NCI-H2171 treated with DMSO at 0.1 percent for 48 hours (cell line): Measurements from ENCODE around the gene PPA1.
"Not testable (repeated sequence)": the region's sequence is repeated elsewhere in the genome, so short reads cannot be mapped to it uniquely, and the experiment has no call there.

ENCODE experiments used
- DNase-seq: peaks from one replicate; lab custom pipeline; 2025; lab: John Stamatoyannopoulos, UW

The PPA1 gene

GRCh38 chr10:70233109-70233938 is at the start of gene PPA1:
Gene PPA1, minus strand, starts transcription at chr10:70233429. Its CDS starts 102 bp downstream, at chr10:70233327.
- DNase-seq = peak; percentile 86

GRCh38 chr10:70281609-70282008 is 48.4 kb upstream of the PPA1 start:
- DNase-seq = no peak

DNA sequence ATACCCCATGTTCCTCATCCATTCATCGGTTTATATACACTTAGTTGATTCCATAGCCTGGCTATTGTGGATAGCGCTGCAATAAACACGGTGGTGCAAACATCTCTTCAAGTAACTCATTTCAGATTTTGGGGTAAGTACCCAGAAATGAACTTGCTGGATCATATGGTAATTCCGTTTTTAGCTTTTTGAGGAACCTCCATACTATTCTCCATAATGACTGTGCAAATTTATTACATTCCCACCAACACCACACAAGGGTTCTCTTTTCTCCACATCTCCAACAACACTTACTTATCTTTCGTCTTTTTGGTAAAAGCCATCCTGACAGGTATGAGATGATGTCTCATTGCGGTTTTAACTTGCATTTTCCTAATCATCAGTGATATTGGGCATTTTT is 46.9 kb upstream of the PPA1 start:
- no peak for DNase-seq

GRCh38 chr10:70277396-70278030 is 44.3 kb upstream of the PPA1 start:
- DNase-seq = no peak

GRCh38 chr10:70274643-70275042 is 41.4 kb upstream of the PPA1 start:
- DNase-seq = no peak

GRCh38 chr10:70272925-70273316 is 39.7 kb upstream of the PPA1 start:
- DNase-seq = no peak

GRCh38 chr10:70271996-70272924 is 39.0 kb upstream of the PPA1 start:
- no peak for DNase-seq

GRCh38 chr10:70270952-70271351 is 37.7 kb upstream of the PPA1 start:
- DNase-seq = no peak

DNA sequence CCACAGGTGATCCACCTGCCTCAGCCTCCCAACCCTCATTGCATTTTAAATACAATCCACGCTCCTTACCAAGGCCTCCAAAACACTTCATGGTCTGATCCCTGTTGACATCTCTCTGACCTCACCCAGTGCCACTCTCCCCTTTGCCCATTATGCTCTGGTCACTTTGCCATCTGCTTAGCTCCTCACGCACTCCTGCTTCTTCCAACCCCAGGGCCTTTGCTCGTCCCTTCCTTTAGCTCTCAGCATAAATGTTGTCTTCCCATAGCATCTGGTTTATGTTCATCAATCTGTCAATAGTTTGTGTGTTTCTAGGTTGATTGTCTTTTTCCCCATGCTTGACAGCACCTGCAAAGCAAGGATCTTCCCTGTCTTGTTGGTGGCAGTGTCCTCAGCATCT is 36.5 kb upstream of the PPA1 start:
- DNase-seq = no peak

DNA sequence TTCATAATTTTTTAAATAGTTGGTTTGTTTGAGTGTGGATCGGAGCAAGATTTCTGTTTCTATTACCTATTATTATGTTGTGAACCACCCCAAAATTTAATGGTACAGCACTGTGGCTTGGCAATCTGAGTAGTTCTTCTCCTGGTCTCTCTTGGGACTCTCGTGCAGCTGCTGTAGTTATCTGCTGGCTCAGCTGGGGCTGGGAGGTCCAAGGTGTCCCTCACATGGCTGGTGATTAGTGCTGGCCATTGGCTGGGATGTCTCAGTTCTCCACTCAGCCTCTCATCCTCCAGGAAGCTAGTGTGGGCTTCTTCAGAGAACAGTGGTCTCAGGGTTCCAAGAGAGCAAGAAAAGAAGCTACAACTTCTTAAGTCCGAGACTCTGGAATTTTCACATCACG is 35.1 kb upstream of the PPA1 start:
- DNase-seq = no peak

DNA sequence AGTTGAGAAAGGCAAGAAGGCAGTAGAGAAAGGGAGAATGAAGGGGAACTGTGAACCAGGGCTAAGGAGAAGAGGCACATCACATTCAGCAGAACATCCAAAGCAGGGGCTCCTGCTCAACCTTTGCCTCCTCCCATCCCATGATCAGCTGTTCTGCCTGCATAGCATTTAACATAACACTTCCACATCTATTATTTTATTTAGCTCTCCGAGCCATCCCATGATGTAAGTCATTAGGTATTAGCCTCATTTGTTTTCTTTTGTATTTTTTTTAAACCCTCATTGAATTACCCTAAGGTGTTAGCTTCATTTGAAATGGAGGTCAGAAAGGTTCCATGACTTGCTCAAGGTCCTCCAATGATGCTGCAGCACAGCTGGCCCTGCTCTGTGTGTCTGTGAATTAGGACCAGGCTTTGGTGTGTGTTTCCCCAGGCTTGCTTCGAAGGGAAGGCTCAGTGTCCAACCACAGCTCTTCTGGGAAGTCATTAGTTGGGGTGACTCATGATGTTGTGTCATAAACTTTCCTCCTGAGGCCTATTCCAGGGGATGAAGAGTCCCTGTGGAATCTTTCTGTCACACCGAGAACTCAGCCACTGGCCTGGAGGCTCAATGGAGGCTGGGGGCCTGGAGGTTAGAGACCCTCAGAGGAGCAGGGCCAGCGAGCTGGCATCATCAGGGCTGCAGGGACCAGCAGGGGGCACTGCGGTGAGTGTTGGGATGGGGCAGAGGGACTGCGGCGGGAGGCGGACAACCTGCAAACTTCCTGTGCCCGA is 34.1 kb upstream of the PPA1 start:
- DNase-seq = no peak

DNA sequence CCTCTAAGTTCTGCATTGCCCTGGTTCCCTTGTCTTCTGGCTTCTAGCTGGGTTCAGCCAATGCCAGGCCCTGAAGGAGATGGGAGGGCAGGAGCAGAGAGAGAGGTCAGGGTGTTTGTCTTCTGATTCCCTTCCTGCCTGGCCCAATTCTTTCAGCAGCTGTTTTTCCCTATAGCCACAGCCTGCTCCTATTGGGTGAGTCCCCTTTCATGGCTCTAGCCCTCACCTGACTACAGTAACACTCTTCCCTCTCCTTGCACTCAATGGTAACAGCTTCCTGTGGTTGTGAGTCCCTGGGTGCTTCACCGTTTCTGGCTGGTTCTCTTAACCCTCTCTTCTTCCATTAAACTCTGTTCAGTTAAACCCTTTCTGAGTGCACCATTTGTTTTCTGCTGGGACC is 33.5 kb upstream of the PPA1 start:
- no peak for DNase-seq

DNA sequence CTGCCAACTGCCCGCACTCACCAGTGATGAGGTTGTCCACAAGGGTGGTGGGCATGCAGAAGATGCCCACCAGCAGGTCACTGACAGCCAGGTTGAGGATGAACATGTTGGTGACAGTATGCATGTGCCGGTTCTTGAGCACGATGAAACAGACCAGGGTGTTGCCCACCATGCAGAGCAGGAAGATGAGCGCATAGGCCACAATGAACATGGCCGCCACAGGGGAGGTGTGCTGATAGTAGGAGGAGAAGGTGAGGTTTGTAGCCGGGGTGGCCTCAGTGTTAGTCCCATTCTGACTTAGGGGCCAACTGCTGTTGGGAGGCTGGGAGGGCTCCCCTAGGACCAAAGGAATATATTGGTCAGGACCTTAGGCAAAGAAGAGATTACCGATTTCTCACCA is 32.8 kb upstream of the PPA1 start:
- no peak for DNase-seq

DNA sequence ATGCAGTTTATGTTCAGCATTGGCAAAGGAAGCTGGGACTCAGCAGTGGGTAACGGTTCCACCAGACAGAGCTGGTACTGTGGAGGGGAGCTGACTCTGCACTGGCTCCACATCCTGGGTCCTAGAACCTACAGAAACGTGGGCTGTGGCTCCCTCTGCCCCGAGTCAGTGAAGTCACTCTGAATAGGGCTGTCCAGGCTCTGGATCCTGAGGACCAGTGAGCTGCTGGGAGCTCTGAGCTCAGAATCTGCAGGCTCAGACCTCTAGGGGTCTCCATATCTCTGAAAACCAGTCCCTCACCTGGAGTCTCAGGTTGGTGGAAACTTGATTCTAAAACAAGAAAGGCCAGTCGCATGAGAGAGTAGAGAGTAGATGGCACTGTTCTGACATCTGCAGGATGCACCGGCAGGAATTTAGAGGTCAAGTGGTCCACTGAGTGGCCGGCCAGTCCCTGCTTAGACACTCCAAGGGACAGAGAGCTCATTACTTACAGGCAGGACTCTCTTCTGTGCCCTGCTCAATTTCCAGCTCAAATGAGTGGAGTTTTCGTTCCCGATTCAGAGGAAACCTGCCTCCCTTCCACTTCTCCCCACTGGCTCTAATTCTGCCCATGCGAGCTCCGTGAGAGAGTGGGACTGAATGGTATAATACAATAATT is 31.9 kb upstream of the PPA1 start:
- peak; percentile 1 for DNase-seq

GRCh38 chr10:70260734-70261133 is 27.5 kb upstream of the PPA1 start:
- DNase-seq = no peak

DNA sequence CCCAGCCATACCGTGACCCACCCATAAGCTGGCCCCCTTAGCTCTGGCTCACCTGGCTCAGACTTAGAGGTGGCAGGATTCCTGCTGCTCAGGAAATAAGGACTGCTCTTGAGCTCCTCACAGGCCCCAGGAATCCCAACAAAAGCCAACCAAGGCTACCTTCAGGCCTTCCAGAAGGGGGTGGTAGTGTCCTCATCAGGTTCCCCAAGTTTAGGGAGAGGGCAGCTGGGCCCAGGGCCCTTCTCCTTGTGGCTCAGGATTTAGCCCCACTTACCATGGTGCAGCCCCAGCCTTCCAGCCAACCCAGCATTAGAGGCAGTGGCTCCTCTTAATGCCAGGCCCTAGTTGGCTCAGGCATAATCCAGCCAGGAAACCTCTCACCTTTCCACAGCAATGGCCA is 27.0 kb upstream of the PPA1 start:
- no peak for DNase-seq

DNA sequence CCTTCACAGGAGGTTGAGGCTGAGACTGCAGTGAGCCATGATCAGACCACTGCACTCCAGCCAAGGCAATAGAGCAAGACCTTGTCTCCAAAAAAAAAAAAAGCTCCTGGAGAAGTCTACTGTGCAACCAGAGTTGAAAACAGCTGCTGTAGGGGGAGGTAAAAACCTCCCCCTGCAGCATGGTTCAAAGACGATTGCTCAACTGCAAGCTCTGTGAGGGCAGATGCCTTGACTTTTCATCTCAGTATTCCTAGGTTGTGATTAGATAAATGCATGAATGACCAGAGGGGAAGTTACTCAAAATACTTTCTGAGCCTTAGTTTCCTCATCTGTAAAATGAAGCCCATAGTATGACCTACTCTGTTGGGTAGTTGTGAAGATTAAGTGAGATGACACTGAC is 25.0 kb upstream of the PPA1 start:
- no peak for DNase-seq

GRCh38 chr10:70257816-70258215 is 24.6 kb upstream of the PPA1 start:
- DNase-seq = not testable (repeated sequence)

DNA sequence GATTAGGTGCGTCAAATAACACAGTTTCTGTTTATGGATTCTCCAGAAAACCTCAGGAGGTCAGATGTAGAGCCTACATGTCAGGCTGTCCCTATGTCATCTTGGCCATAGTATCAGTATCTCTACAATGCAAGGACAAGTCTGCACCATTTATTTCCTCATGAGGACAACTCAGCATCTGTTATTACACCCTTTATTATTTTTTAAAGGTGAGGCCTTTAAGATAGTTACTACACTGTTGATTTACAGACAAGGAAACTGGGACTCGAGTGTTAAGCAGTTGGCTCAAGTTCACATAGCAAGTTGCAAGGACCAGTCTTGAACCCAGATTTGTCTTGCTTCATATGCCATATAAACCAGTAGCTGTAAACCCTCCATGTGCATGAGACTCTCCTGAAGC is 23.2 kb upstream of the PPA1 start:
- no peak for DNase-seq

DNA sequence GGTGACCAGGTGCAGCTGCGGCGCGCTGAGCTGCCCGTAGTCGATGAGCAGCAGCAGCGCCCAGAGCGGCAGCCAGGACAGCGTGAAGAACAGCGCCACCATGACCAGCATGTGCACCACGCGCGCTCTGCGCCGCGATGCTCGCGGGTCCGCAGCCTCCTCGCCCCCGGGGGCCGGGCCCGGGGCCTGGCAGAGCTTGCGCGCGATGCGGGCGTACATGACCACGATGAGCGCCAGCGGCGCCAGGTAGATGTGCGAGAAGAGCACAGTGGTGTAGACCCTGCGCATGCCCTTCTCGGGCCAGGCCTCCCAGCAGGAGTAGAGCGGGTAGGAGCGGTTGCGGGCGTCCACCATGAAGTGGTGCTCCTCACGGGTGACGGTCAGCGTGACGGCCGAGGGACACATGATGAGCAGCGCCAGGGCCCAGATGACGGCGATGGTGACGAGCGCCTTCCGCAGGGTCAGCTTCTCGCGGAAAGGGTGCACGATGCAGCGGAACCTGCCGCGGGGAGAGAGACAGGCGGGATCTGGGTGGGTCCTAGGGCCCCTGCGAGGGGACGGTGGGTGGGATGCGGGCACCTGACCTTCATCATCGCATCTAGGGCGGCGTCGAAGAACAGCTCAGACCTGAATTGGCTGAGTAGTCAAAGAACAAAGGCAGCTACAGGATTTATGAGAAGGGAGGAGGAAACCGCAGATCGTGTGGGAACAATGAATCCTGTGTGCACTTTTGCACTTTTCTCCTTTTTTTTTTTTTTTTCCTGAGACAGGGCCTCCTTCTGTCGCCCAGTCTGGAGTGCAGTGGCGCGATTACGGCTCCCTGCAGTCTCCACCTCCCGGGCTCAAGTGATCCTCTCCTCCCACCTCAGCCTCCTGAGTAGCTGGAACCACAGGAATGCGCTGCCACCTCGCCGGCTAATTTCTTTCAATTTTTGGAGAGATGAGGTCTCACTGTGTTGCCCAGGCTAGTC is 22.4 kb upstream of the PPA1 start:
- no peak for DNase-seq
